ENCODE results near the gene CARNS1. TPM values are rescaled to one million over a fixed set of nuclear protein-coding genes. Genes with fewer than 3 reads are reported as not detected.
A peak's percentile ranks its signal among the peaks of the same experiment; 100 is the strongest.

The CARNS1 gene
- total RNA-seq, 2 experiments from 2014 or later, result 9.9 to 10.0 TPM

GRCh38 chr11:67412495-67413179 is 2.8 kb upstream of the CARNS1 start:
- peak overlapping the region; percentile 82 for H3K4me3 Mint-ChIP-seq
- POLR2A ChIA-PET, result interaction anchor here (0.9 to 12.5 kb wide), 11 partner anchors 8 to 1915 kb away, joined by 3 to 411 read pairs (median 5); partner anchors contain the start of genes AIP, PPP1CA, PTPRCAP and RAD9A

GRCh38 chr11:67413266-67413849 is 2.1 kb upstream of the CARNS1 start:
- peak overlapping the region in 1 of 2 donors; percentile 84 for H3K27ac ChIP-seq (ENCODE audit: low read depth in 1 of 2, low read length in 2 of 2)

More at GRCh38 chr11:67412495-67413179, 2.8 kb upstream of the CARNS1 start:
- H3K4me3 ChIP-seq (ENCODE audit: low read length), result no peak overlapping the region
- peak overlapping the region in 1 of 2 donors; percentile 84 for H3K27ac ChIP-seq (ENCODE audit: low read depth in 1 of 2, low read length in 2 of 2)
- Mint-ChIP-seq H3K27me3 (no peaks in the 10 kb centered on the region), H3K27ac (peak overlapping the region; percentile 98), H3K9me3 (no peaks in the 10 kb centered on the region), H3K36me3 (ENCODE audit: low read depth) (peaks cover 16% of the 10 kb centered on the region), H3K4me1 (ENCODE audit: low read depth) (peaks cover 83% of the 10 kb centered on the region)
- TF ChIP-seq CTCF (IDR thresholded peaks at IDR 0.05), result no peak
- no peak for ATAC-seq (ENCODE audit: poor library complexity)
- no peak for DNase-seq
- CTCF ChIA-PET, result interaction anchor here (1.4 to 2.0 kb wide), 2 partner anchors 8 to 10 kb away, joined by 3 to 6 read pairs; no protein-coding TSS in a partner anchor
- intact Hi-C loops (cut with DNase I, micrococcal nuclease), result no loop called here
- H3K27me3 ChIP-seq (ENCODE audit: control insufficient read depth in 1 of 2, insufficient read depth in 2 of 2, low read length in 2 of 2), result no peaks in the 10 kb centered on the region
- no peaks in the 10 kb centered on the region for H3K9me3 ChIP-seq (ENCODE audit: control insufficient read depth in 1 of 2, insufficient read depth in 1 of 2, low read length in 2 of 2)
- peaks cover 26% of the 10 kb centered on the region for H3K36me3 ChIP-seq (ENCODE audit: insufficient read depth, low read length)
- peaks cover 98% of the 10 kb centered on the region for H3K4me1 ChIP-seq (ENCODE audit: insufficient read depth, low read length)

More at GRCh38 chr11:67413266-67413849, 2.1 kb upstream of the CARNS1 start:
- no peak for TF ChIP-seq CTCF (IDR thresholded peaks at IDR 0.05)
- H3K4me1 Mint-ChIP-seq (ENCODE audit: low read depth), result peaks cover 83% of the 10 kb centered on the region
- CTCF ChIA-PET, result interaction anchor here (0.6 to 2.0 kb wide), 4 partner anchors 8 to 151 kb away, joined by 3 to 6 read pairs (median 3); no protein-coding TSS in a partner anchor
- POLR2A ChIA-PET, result interaction anchor here (0.7 to 12.5 kb wide), 11 partner anchors 10 to 568 kb away, joined by 3 to 411 read pairs (median 5); partner anchors contain the start of genes AIP, PPP1CA, PTPRCAP and RAD9A
- intact Hi-C loops (cut with DNase I, micrococcal nuclease), result no loop called here
- no peaks in the 10 kb centered on the region for H3K9me3 Mint-ChIP-seq
- peaks cover 18% of the 10 kb centered on the region for H3K36me3 ChIP-seq (ENCODE audit: insufficient read depth, low read length)
- H3K4me1 ChIP-seq (ENCODE audit: insufficient read depth, low read length), result peaks cover 98% of the 10 kb centered on the region
- ATAC-seq (ENCODE audit: poor library complexity) (no peak), DNase-seq (no peak)
- H3K4me3 Mint-ChIP-seq, result peak overlapping the region; percentile 82
- H3K27me3 Mint-ChIP-seq, result no peaks in the 10 kb centered on the region
- H3K4me3 ChIP-seq (ENCODE audit: low read length), result no peak overlapping the region
- no peaks in the 10 kb centered on the region for H3K9me3 ChIP-seq (ENCODE audit: control insufficient read depth in 1 of 2, insufficient read depth in 1 of 2, low read length in 2 of 2)
- H3K27ac Mint-ChIP-seq, result peak overlapping the region; percentile 98
- no peaks in the 10 kb centered on the region for H3K27me3 ChIP-seq (ENCODE audit: control insufficient read depth in 1 of 2, insufficient read depth in 2 of 2, low read length in 2 of 2)
- peaks cover 9% of the 10 kb centered on the region for H3K36me3 Mint-ChIP-seq (ENCODE audit: low read depth)
